Measurements from ENCODE around the gene FRAT1.
"Not testable (repeated sequence)": the region's sequence is repeated elsewhere in the genome, so short reads cannot be mapped to it uniquely, and the experiment has no call there.

- not testable (repeated sequence) for TF ChIP-seq CTCF (IDR thresholded peaks at IDR 0.05); POLR2A (IDR thresholded peaks at IDR 0.05; ENCODE audit: low read depth)
Observed at GRCh38 chr10:97290076-97290475, 29.0 kb upstream of the FRAT1 start.
